ENCODE measurements around the gene SMAD3.
"Not testable (repeated sequence)": the region's sequence is repeated elsewhere in the genome, so short reads cannot be mapped to it uniquely, and the experiment has no call there.

SMAD3 gene

DNA sequence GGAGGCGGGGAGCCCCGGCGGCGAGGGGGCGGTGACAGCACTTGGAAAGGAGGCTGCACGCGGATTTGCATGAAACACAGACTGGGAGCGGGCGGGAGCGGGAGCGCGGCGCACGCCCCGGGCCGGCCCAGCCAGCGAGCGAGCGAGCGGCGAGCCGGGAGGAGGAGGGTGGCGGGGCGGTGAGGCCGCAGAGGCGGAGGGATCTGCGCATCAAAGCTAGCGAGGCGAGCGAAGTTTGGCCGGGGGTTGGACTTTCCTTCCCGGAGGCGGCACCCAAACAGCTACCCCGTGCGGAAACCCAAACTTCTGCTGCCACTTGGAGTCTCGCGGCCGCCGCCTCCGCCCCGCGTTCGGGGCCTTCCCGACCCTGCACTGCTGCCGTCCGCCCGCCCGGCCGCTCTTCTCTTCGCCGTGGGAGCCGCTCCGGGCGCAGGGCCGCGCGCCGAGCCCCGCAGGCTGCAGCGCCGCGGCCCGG is at the start of gene SMAD3:
Gene SMAD3 (plus strand): TSS at position 72 of the 475 bp plus-strand sequence. CDS start 553 bp downstream, outside the sequence.
- peak; percentile 89 for DNase-seq (ENCODE audit: low spot score)

GRCh38 chr15:67017311-67017710 is 48.1 kb upstream of the SMAD3 start:
- no peak for DNase-seq (ENCODE audit: low spot score)

DNA sequence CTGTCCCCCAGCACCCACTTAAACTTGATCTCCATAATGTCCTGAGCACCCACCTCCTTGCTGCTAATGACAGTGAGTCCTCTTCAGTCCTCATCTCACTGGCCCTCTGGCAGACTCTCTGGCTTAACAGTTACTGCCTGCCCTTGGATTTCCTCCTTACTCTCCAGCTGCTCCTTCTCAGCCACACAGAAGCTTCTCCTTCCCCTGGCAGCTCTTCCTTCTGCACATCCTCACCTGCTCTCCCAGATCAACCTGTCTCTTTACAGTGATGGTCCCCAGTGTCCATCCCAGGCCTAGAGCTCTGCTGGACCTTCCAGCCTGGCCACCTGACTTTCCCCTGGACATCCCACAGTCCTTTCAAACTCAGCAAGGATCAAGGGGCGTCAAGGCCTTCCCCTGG is 47.4 kb upstream of the SMAD3 start:
- no peak for DNase-seq (ENCODE audit: low spot score)

DNA sequence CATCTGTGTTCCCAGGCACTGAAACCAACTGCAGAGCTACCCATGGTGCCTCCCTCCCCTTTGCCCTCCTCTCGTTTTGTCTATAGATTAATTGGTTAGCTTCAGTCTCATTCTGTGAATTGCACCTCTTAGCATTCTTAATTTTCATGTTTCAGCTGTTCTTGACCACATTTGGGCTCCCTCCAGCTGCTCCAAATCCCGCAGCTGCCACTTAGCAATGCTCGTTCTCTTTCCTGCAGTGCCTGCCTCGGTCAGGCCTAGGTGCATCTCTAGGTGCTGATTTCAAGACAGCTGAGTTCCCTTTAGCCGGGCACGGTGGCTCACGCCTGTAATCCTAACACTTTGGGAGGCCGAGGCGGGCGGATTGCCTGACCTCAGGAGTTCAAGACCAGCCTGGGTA is 47.0 kb upstream of the SMAD3 start:
- DNase-seq (ENCODE audit: low spot score): no peak

GRCh38 chr15:67019069-67019468 is 46.3 kb upstream of the SMAD3 start:
- DNase-seq (ENCODE audit: low spot score): no peak

GRCh38 chr15:67019884-67020520 is 45.4 kb upstream of the SMAD3 start:
- no peak for DNase-seq (ENCODE audit: low spot score)

DNA sequence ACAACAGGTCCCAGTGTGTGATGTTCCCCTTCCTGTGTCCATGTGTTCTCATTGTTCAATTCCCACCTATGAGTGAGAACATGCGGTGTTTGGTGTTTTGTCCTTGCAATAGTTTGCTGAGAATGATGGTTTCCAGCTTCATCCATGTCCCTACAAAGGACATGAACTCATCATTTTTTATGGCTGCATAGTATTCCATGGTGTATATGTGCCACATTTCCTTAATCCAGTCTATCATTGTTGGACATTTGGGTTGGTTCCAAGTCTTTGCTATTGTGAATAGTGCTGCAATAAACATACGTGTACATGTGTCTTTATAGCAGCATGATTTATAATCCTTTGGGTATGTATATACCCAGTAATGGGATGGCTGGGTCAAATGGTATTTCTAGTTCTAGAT is 44.7 kb upstream of the SMAD3 start:
- not testable (repeated sequence) for DNase-seq (ENCODE audit: low spot score)

- DNase-seq (ENCODE audit: low spot score): peak; percentile 50
These were observed 43.9 kb upstream of the SMAD3 start for GRCh38 chr15:67021455-67021854.

- DNase-seq (ENCODE audit: low spot score): no peak
These were observed 42.8 kb upstream of the SMAD3 start for GRCh38 chr15:67022587-67023105.

DNA sequence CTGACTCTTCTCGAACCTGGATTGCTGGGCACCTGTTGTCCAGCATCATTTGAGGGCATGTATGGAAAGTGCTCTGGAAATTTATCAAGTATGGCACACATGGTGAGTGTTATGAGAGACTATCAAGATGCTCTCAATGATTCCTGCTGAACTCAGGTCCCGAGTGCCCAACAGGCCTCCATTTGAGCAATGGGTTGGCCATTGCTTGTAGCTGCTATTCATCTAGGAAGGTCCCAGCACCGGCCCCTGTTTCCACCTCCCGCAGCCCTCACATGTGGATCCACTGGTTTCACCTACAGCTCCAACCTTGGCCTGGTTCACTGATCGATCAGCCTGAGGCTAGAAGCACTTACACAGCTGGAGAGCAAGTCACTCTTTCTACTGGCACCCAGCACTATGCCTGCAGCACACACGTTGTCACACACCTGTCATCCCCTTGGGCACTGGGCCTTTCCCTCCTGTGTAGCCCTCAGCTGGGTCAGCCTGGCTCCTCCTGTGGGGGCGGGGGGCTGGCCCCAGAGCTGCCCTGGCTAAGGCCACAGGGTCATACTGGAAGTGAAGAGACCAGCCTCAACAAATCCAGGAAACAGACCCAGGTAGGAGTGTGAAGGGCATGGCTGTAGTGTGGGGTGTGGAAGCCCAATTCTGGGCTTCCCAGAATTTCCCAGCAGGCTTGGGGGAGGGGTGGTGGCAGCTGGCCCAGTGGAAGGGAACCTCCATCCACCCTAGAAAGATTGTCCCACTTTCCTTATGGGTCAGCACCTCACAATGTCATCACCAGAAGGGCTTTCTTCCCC is 41.7 kb upstream of the SMAD3 start:
- DNase-seq (ENCODE audit: low spot score): no peak

DNA sequence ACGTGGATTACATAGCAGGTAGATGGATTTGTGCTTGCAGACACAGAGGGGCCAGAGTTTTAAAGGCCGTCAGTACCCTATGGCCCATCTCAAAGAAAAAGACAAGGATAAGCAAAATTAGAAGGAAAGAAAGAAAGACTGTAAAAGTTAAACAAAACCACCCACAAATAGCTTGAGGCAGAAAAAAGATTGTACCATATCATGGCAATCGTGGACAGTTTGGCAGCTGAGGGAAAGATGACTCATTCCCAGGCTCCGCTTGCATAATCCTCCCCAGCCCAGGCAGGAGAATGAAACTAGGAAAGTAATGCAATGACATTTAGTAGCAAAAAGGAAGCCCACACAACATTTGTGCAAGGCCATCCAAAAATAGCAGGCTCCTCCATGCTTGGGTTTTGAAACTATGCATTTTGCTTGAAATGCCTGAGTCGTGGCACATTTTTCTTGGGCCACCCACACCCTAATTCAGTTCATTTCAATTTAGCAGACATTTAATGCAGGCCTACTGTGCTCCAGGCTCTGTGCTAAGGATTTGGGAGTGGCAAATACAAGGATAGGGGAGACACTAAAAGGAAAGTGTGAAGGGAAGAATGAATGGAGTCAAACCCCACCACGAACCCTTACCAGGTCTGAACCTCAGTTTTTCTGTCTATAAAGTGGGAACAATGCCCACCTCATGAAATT is 40.9 kb upstream of the SMAD3 start:
- peak; percentile 39 for DNase-seq (ENCODE audit: low spot score)

DNA sequence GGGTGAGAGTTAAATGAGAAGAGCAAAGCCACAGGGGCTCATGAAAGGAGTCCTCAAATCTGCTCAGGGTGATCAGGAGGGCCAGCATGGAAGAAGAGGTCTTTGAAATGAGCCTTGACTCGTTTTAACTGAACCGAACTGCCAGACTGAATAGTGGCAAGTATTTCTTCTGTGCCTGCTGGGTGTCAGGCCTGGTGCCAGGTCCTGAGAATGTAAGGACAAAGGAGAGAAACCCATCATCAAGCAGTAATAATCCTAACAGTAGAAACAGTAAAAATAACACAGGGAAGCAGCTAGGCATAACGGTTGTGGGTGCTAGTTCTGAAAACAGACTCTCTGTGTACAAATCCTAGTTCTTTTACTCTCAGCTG is 40.4 kb upstream of the SMAD3 start:
- no peak for DNase-seq (ENCODE audit: low spot score)

GRCh38 chr15:67025719-67026609 is 39.4 kb upstream of the SMAD3 start:
- DNase-seq (ENCODE audit: low spot score): no peak

DNA sequence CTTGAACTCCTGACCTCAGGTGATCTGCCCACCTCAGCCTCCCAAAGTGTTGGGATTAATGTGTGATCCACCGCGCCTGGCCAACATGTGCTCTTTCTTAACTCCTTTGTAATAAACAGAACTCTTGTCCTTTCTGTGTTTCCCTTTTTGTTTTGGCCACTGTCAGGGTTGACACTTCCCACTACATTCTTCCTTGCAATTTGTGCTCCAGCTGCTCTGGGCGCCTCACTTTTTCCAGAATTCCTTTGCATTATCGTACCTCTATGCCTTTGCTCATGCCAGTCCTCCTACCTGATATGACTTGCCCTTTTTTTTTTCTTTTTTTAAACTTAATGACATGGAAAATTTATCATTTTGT is 38.8 kb upstream of the SMAD3 start:
- no peak for DNase-seq (ENCODE audit: low spot score)

- not testable (repeated sequence) for DNase-seq (ENCODE audit: low spot score)
These were observed 37.0 kb upstream of the SMAD3 start for GRCh38 chr15:67028440-67028839.

DNA sequence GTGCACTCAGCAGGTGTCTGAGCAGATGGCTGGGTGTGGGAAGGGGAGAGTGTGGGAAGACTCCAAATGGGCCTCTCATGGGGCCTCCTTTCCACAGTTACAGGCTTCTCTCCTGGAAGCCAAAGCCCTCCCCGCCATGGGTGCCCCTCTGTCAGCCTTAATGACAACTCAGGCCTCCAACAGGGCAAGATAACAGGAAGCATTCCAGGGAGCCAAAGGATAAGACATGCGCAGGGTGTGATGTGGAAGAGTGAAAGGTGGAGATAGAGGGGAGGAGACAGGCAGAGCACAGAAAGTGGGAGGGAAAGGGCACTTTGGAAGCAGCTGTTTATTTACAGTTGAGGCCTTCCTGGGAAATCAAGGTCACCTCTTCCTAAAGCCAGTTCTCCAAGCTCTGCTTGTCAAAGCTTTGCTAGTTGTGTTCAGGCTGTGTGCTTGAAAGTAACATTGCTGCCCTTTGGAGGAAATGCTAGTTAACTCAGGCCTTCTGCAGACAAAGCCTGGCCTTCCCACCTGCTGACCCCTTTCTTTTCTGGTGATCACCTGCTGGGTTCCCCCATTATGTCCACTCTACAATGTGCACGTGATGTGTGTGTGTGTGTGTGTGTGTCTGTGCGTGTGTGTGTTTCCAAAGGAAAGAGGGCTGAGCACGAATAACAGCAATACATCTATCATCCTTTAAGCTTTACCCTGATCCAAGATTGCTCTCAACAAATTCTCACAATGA is 35.2 kb upstream of the SMAD3 start:
- DNase-seq (ENCODE audit: low spot score): peak; percentile 76

DNA sequence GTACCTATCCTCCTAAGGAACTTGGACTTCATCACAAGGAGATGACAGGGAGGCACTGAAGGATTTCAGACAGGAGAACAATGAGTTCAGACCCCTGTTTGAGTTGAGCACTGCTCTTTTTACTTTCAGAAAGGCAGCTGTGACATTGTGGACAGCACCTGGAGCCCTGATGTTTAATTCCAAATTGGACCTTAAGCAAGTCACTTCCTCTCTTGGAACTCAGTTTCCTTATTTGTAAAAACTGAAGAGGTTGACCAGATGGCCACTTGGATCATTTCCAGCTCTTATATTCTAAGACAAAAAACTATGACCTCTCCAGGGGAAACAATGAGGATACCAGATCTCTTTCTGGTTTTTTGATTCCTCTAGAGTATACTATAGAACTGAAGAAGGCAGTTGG is 34.1 kb upstream of the SMAD3 start:
- DNase-seq (ENCODE audit: low spot score): no peak

DNA sequence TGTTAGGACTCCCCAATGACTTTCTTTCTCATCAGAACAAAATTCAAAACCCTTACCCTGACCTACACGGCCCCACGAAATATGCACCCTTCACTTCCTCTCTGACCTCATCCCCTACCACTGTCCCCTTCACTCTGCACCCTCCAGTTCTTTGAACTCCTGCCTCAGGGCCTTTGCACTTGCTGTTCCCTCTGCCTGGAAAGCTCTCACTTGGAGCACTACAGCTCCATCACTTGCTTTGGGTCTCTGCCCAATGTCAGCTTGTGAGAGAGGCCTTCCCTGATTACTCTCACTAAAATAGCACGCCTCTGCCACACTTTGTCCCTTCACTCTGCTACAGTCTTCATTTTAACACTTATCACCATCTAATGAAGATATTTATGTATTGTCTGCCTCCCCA is 32.8 kb upstream of the SMAD3 start:
- DNase-seq (ENCODE audit: low spot score): no peak

DNA sequence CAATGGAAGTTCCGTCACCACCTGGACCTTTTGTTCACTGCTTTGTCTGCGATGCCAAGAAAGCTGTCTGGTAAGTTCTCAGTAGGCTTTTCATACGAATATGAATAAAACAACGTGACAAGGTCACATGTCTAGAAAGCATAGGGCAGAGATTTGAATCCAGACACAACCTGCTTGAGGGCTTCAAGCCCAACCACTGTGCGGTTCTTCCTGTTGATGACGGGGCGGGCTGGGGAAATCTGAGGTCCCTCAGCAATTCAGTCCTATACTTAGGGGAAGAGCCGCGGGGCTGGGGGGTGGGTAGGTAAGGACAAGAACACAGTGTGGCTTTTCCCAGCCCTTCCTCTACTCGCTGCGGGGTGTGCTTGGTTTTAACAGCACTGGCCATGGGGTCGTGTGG is 32.4 kb upstream of the SMAD3 start:
- DNase-seq (ENCODE audit: low spot score): peak; percentile 36

DNA sequence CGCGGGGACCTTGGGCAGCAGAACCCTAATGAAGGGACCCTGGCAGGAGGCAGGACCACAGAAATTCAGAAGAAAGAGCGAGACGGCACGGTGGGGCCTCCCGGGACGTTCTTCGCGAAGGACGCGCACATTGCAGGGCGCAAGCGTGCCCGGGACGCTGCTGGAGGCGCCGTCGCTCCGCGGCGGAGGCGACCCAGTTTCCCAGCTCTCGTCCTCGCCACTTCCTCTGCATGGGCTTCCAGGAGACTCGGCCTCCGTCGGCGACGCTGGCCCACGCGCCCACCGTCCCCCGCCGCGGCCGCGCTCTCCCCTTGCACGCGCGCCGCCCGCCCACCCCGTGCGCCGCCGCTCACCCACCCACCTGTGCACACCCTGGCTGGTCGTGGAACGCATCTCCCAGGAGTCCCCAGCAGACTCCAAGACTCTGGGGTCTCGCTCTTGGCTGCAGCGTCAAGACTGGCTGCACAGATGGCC is 31.8 kb upstream of the SMAD3 start:
- peak; percentile 46 for DNase-seq (ENCODE audit: low spot score)

DNA sequence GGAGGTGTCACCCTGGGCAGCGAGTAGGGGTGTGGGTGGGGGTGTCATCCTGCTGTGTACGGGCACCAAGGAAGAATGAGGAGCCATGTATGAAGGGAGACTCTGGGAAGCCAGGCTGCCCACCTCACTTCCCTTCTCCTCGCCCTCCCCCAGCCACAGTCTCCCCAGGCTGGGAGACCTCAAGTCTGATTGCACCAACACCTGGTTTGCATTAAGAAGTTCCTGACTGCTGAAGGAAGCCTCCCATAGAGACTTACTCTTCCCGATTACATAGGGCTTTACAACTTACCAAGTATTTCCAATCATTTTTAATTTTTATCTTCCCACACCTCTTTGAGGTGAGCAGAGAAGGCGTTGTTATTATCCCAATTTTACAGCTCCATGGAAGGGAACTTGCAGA is 29.5 kb upstream of the SMAD3 start:
- no peak for DNase-seq (ENCODE audit: low spot score)

Measured in iPS-NIHi11 (cell line).